Activated naive CD8-positive, alpha-beta T cell (primary cell): ENCODE data around the gene CEMIP.

ENCODE experiments used
- H3K27ac Mint-ChIP-seq: one replicate; pipeline ENCODE4 v1.8.0; 2021; ENCODE audit warnings: mixed read lengths
- H3K27me3 Mint-ChIP-seq: one replicate; pipeline ENCODE4 v1.8.0; 2021; ENCODE audit warnings: mixed read lengths
- H3K36me3 Mint-ChIP-seq: one replicate; pipeline ENCODE4 v1.8.0; 2021; ENCODE audit warnings: mixed read lengths
- H3K4me1 Mint-ChIP-seq: one replicate; pipeline ENCODE4 v1.8.0; 2021; ENCODE audit warnings: low read depth, mixed read lengths
- H3K4me3 Mint-ChIP-seq: one replicate; pipeline ENCODE4 v1.8.0; 2021; ENCODE audit warnings: mild to moderate bottlenecking, mixed read lengths
- H3K9me3 Mint-ChIP-seq: one replicate; pipeline ENCODE4 v1.8.0; 2021; ENCODE audit warnings: low read depth, mixed read lengths

The CEMIP gene

DNA sequence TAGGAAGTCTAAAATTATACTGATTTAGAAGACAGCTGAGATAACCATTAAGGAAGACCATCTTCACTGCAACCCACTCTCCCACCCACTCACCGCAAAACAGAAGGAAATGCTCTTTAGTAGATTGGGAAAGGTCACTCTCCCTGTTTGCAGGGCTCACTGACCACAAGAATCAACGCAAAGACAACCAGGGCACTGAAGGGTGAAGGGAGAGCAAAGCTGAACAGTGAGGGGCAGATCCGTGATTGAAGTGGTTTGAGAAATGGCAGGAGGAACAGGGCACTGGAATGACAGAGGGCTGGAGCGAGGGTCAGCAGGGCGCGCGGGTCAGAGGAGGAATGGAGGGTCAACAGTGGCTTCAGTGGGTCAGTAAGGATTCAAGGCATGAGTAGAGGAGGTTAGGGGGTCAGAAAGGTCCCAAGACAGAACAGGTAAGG is 209.9 kb downstream of the CEMIP start:
- peaks cover 4% of the 10 kb centered on the region for H3K36me3 Mint-ChIP-seq
- no peaks in the 10 kb centered on the region for H3K9me3 Mint-ChIP-seq
- H3K27me3 Mint-ChIP-seq, result no peaks in the 10 kb centered on the region
- H3K27ac Mint-ChIP-seq, result peak overlapping the region; percentile 98
- peak overlapping the region; percentile 95 for H3K4me3 Mint-ChIP-seq
- peaks cover 59% of the 10 kb centered on the region for H3K4me1 Mint-ChIP-seq

DNA sequence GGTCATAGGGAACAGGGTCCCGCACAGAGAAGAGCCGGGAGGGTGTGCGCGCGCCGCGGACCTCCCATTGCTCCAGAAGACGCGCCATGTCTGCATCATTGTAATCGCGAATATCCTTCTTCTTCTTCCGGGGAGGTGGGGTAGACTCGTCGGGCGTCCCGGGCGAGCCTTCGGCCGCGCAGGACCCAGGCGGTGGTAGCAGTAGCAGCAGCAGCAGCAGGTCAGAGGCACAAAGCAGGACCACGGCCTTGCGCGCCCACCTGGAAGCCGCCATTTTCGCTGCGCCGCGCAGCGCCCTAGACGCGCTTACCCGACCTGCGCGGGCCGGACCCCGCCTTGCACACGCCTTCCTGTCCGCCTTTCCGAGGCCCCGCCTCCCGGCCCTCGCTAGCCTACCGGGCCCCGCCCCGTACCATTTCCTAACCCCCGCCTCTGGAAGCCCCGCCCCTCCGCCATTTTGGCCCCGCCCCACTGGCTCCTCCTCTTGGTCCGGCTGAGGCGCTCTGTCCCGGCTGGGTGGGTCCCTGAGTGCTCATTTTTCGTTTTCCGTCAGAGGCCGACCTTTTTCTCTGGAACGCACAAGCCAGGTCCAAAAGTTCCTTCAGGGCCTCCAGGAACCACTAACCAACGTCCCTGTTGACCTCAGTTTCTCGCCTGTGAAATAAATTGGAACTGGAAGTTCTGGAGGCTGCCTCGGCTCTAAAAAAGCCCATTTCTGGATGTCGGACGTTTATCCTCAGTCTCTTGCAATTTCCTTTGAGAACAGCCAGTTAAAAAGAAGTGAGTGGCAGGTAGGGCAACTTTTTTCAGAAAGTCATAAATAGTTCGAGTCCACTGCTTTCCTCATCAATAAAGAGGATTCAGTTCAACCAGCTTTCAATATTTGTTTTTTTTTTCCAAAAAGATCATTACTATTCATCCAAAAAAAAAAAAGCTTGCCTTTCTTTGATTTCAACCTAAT is 210.6 kb downstream of the CEMIP start, which contains the start of gene MESD:
Gene MESD (minus strand): TSS at position 302 of the 961 bp plus-strand sequence. CDS start 28 bp downstream, at position 274.
- Mint-ChIP-seq H3K27me3 (no peaks in the 10 kb centered on the region), H3K36me3 (peaks cover 4% of the 10 kb centered on the region), H3K4me1 (peaks cover 53% of the 10 kb centered on the region), H3K27ac (peak within 1 kb of the TSS; percentile 98), H3K4me3 (peak within 1 kb of the TSS; percentile 95), H3K9me3 (no peaks in the 10 kb centered on the region)

DNA sequence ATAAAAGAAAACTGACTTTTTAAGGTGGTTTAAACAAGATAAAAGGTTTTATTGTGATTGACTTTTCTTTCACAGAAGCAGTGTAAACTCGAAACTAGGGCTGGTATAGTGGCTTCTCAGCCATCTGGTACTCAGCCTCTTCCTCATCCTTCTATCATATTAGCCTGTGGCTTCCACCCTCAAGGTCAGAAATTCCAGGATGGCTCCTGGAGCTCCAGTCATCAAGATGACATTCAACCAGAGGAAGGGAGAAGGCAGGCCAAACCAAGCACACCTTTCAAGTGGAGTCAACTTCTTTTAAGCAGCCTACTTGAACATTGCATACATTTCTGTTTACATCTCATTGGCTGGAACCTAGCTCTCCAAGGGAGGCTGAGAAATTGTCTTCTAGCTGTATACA is 211.8 kb downstream of the CEMIP start:
- H3K4me1 Mint-ChIP-seq, result peaks cover 44% of the 10 kb centered on the region
- H3K36me3 Mint-ChIP-seq, result peaks cover 4% of the 10 kb centered on the region
- H3K27ac Mint-ChIP-seq, result peak overlapping the region; percentile 46
- H3K4me3 Mint-ChIP-seq, result peak overlapping the region; percentile 12
- no peaks in the 10 kb centered on the region for H3K27me3 Mint-ChIP-seq
- no peaks in the 10 kb centered on the region for H3K9me3 Mint-ChIP-seq

DNA sequence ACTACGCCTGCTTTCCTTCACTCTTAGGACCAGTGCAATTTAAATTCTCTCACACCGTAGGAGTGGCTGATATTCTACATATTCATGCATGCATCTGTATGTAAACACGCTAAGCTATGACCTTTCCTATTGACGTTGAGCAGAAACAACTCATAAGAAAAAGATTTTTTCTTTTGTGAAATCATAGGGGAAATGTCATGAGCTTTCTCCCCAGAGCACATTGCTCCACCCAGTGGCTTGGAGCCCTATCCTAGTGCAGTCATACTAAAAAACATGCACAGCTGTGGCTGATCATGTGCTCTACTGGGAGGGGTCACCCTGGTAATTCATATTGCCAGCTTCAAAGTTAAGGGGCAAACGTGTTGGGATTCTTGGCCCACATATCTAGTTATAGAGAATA is 212.3 kb downstream of the CEMIP start:
- Mint-ChIP-seq H3K27me3 (no peaks in the 10 kb centered on the region), H3K4me1 (peaks cover 40% of the 10 kb centered on the region), H3K27ac (peak overlapping the region; percentile 46), H3K4me3 (peak overlapping the region; percentile 12), H3K36me3 (peaks cover 4% of the 10 kb centered on the region), H3K9me3 (no peaks in the 10 kb centered on the region)

DNA sequence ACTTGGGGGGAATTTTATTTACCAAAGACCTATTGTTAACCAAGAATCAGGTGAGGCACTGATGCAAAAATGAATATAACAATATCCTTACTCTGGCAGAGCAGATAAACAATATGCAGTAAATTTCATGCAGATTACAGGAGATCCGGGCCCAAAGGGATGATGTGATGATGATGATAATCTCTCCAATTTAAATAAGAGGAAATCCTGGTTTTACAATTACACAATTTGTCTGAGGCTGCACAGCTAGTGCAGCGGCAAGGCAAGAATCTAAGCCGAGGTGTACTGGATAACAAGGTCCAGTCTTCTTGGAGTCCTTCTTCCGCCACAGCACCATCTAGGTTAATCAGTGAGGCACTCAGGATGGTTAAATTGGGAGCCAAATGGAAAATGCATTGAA is 212.8 kb downstream of the CEMIP start:
- Mint-ChIP-seq H3K4me1 (peaks cover 35% of the 10 kb centered on the region), H3K9me3 (no peaks in the 10 kb centered on the region), H3K36me3 (peaks cover 3% of the 10 kb centered on the region), H3K27ac (no peak overlapping the region), H3K4me3 (no peak overlapping the region), H3K27me3 (no peaks in the 10 kb centered on the region)

DNA sequence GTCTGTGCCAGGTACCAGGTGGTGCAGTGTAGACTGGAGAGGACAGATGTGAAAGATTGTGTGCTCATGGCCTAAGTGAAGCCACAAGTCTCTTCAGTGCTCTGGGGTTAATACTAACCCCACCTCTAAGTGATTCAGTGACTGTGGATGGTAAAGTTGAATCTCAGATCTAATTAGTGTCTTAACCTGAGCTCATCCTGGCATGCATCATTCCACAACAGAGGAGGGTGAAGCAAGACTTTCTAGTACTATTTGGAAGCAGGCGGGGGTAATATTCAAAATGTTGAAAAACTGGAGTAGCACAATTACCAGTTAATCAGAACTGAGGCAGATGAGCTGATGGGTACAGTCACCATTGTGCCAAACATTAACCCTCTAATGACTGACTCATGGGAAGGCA is 213.3 kb downstream of the CEMIP start:
- H3K9me3 Mint-ChIP-seq, result no peaks in the 10 kb centered on the region
- no peak overlapping the region for H3K27ac Mint-ChIP-seq
- no peaks in the 10 kb centered on the region for H3K27me3 Mint-ChIP-seq
- H3K4me1 Mint-ChIP-seq, result peaks cover 33% of the 10 kb centered on the region
- no peak overlapping the region for H3K4me3 Mint-ChIP-seq
- peaks cover 2% of the 10 kb centered on the region for H3K36me3 Mint-ChIP-seq

DNA sequence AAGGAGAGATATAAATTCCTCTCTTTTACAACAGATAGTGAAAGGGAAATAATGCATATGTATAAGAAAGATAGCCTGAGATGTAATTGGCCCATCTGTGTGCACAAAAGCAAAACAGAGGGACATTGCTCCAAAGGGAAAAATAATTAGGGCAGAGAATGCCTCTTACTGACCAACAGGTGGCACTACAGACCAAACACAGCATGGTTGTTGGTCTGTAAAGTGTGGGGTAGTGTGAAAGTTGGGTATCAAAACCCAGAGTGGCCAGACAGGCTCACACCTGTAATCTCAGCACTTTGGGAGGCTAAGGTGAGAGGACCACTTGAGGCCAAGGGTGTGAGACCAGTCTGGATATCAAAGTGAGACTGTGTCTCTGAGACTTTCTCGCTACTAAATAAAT is 217.1 kb downstream of the CEMIP start:
- Mint-ChIP-seq H3K36me3 (no peaks in the 10 kb centered on the region), H3K4me1 (peaks cover 22% of the 10 kb centered on the region), H3K9me3 (no peaks in the 10 kb centered on the region), H3K4me3 (no peak overlapping the region), H3K27me3 (no peaks in the 10 kb centered on the region), H3K27ac (no peak overlapping the region)

DNA sequence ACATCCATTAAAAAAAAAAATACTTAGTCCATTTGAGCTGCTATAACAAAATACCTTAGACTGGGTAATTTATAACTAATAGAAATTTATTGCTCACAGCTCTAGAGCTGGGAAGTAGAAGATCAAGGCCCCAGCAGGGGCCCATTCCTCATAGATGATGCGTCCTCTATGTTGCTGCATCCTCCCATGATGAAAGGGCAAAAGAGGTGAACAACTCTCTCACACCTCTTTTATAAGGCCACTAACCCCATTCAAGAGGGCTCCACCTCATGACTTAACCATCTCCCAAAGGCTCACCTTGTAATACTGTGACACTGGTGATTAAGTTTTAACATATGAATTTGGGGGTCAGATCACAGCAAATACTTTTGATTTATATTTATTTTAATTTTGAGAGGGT is 218.5 kb downstream of the CEMIP start:
- no peak overlapping the region for H3K27ac Mint-ChIP-seq

DNA sequence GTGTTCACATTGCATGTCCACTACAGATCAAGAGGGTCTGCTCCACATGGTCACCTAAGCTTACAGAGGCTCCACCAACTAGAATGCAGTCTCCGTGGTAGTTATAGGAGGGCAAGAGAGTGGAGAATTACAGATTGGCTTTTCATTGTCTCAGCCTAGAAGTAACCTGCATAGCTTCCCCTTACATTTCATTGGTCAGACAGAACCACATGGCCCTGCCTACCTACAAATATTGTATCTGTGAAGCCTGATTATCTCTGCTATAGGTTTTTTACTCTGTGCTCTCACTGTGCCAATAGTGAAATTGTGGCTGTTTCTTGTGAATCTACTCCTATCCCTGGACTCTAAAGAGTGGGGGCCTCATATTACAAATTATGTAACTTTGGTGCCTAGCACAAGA is 219.1 kb downstream of the CEMIP start:
- Mint-ChIP-seq H3K27me3 (no peaks in the 10 kb centered on the region), H3K27ac (peak overlapping the region; percentile 54), H3K36me3 (no peaks in the 10 kb centered on the region), H3K9me3 (no peaks in the 10 kb centered on the region), H3K4me1 (peaks cover 18% of the 10 kb centered on the region), H3K4me3 (peak overlapping the region; percentile 17)

More for the DNA sequence above, 218.5 kb downstream of the CEMIP start:
- H3K9me3 Mint-ChIP-seq, result no peaks in the 10 kb centered on the region
- H3K4me3 Mint-ChIP-seq, result no peak overlapping the region
- H3K4me1 Mint-ChIP-seq, result peaks cover 16% of the 10 kb centered on the region
- no peaks in the 10 kb centered on the region for H3K36me3 Mint-ChIP-seq
- no peaks in the 10 kb centered on the region for H3K27me3 Mint-ChIP-seq

DNA sequence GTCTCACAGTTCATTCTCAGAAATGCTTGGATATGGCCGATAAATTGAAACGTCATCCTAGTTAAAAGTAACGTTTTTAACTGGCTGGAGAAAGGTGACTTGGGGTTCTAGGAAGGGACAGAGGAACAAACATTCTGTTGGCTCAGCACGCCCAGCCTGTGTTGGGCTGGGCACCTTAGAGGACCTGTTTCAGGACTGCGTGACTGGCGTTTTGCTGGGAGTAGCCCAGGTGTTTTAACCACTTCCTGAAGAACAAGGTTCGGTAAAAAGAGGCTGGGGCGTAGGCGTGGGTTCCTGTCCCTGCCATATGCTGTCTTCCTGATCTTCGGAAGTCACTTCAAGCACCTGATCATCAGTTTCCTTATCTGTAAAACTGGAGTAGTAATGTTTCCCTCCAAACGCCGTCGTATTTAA is 220.5 kb downstream of the CEMIP start:
- H3K36me3 Mint-ChIP-seq, result peaks cover 7% of the 10 kb centered on the region
- H3K4me1 Mint-ChIP-seq, result peaks cover 31% of the 10 kb centered on the region
- H3K9me3 Mint-ChIP-seq, result no peaks in the 10 kb centered on the region
- H3K27ac Mint-ChIP-seq, result peak overlapping the region; percentile 94
- no peaks in the 10 kb centered on the region for H3K27me3 Mint-ChIP-seq
- peak overlapping the region; percentile 96 for H3K4me3 Mint-ChIP-seq

DNA sequence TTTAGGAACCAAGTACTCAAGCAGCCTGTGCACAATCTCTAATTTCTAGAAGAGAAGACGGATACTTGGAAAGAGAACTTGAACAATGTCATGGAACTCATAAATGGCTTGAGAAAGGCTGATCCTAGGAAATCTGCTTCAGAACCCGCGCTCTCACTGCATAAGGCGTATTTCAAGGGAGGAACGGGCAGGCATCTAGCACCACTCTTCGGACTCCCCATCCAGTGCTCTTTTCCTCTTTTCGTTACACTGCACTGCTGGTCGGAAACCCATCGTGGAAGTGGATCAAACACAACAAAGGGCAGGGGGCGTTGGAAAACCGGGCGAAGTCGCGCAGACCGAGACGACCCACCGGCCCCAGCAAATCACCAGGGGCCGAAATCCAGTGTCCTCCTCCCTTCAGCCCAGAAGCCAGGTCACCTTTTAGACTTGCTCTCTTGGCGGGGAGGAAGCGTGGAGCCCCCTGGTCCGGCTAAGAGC is 221.0 kb downstream of the CEMIP start:
- peaks cover 7% of the 10 kb centered on the region for H3K36me3 Mint-ChIP-seq
- no peaks in the 10 kb centered on the region for H3K27me3 Mint-ChIP-seq
- H3K9me3 Mint-ChIP-seq, result no peaks in the 10 kb centered on the region
- peak overlapping the region; percentile 96 for H3K4me3 Mint-ChIP-seq
- peaks cover 36% of the 10 kb centered on the region for H3K4me1 Mint-ChIP-seq
- peak overlapping the region; percentile 94 for H3K27ac Mint-ChIP-seq

DNA sequence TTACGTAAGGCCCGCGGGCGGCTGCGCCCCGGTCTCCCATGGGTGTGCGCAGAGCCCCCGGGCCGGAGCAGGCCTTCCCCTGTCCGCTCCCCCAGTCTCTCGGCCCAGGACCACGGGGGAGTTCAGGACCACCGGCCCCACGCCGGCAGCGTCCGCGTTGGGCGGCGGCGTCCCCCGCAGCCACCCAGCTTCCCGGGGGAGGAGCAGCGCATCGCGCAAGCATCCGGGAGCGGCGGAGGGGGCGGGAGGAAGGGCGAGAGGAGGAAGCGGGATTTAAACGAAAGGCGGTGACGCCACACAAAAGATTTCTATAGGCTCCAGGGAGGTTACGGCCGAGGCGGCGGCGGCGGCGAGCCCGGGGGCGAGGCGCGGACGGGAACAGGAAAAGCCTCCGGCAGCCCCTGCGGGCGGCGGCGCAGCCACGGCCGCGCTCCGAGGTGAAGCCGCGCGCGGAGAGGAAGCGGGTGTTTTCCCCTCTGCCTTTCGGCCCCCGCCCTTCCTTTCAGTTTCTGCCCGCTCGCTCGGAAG is 221.5 kb downstream of the CEMIP start, which contains the start of gene TLNRD1:
Gene TLNRD1 (plus strand): TSS at position 300 of the 528 bp plus-strand sequence. CDS start 1,349 bp downstream, outside the sequence.
- Mint-ChIP-seq H3K36me3 (peaks cover 7% of the 10 kb centered on the region), H3K4me1 (peaks cover 41% of the 10 kb centered on the region), H3K4me3 (peak within 1 kb of the TSS; percentile 96), H3K9me3 (no peaks in the 10 kb centered on the region), H3K27me3 (no peaks in the 10 kb centered on the region), H3K27ac (peak within 1 kb of the TSS; percentile 94)
